Right ventricle myocardium inferior (tissue), 1 donor: ENCODE measurements around the gene DNAJB6. TPM values are rescaled to one million over a fixed set of nuclear protein-coding genes. Genes with fewer than 3 reads are reported as not detected.
"Not testable (repeated sequence)": the region's sequence is repeated elsewhere in the genome, so short reads cannot be mapped to it uniquely, and the experiment has no call there.

Experiments used
- ATAC-seq: fragments of 200-7000 bp; cut with Tn5 transposase; one replicate; pipeline ENCODE4 v1.9.1; 2020; ENCODE audit warnings: mild to moderate bottlenecking, moderate library complexity
- DNase-seq: peaks from one replicate; pipeline ENCODE4 v3.0.0; 2021; ENCODE audit errors: missing footprints
- intact Hi-C: fragments of 100-400 bp; cut with DNase I; formaldehyde crosslinking; loops from one replicate; pipeline ENCODE4 v1.11.0; 2022
- total RNA-seq: library from RNA; stranded (reverse); fragmentation: NEBNext Ultra II Directional; extraction: Animal tissue kit (Norgen Biotek cat#: 25700); gene quantifications from one replicate; pipeline ENCODE4 v1.2.1, GENCODE V29; 2021
- donor health status: DM: no; HTN: yes; CAD: no; lungs with severe emphysema.

Gene DNAJB6
- total RNA-seq, 1 donor from 2014 or later: 195 TPM

- DNase-seq: no peak
- intact Hi-C loops: no loop called here
- ATAC-seq: peak; percentile 40
Measured at GRCh38 chr7:157318015-157318706, 18.6 kb upstream of the DNAJB6 start.

- intact Hi-C loops: no loop called here
- no peak for DNase-seq
- peak; percentile 47 for ATAC-seq
Measured at GRCh38 chr7:157320608-157320980, 16.2 kb upstream of the DNAJB6 start.

GRCh38 chr7:157323401-157323800 lies 13.4 kb upstream of the DNAJB6 start:
- ATAC-seq (no peak), DNase-seq (no peak)
- intact Hi-C loops: no loop called here

GRCh38 chr7:157329447-157329846 lies 7.4 kb upstream of the DNAJB6 start:
- DNase-seq (no peak), ATAC-seq (no peak)
- intact Hi-C loops: no loop called here

- ATAC-seq, intact Hi-C loops, DNase-seq: not testable (repeated sequence)
Measured at GRCh38 chr7:157330567-157330966, 6.2 kb upstream of the DNAJB6 start.

- DNase-seq, intact Hi-C loops, ATAC-seq: not testable (repeated sequence)
Measured at GRCh38 chr7:157331049-157331448, 5.8 kb upstream of the DNAJB6 start.

GRCh38 chr7:157335236-157335635 lies 1.6 kb upstream of the DNAJB6 start:
- intact Hi-C loops: loop anchor here (5.0 kb wide), 1 partner anchor 58 kb away; no protein-coding TSS in a partner anchor
- ATAC-seq: no peak
- DNase-seq: no peak

- intact Hi-C loops: loop anchor here (2.0 to 5.0 kb wide), 2 partner anchors 51 to 59 kb away; no protein-coding TSS in a partner anchor
- ATAC-seq: no peak
- DNase-seq: no peak
Measured at GRCh38 chr7:157335991-157336382, 817 bp upstream of the DNAJB6 start.

GRCh38 chr7:157337316-157338149 lies 729 bp downstream of the DNAJB6 start:
- intact Hi-C loops: loop anchor here (2.0 to 5.0 kb wide), 2 partner anchors 49 to 60 kb away; no protein-coding TSS in a partner anchor
- DNase-seq (peak; percentile 81), ATAC-seq (peak; percentile 73)

GRCh38 chr7:157339777-157340677 lies 3.2 kb downstream of the DNAJB6 start:
- ATAC-seq (peak; percentile 30), DNase-seq (no peak)
- intact Hi-C loops: loop anchor here (5.0 kb wide), 1 partner anchor 63 kb away; no protein-coding TSS in a partner anchor

- ATAC-seq: peak; percentile 72
- intact Hi-C loops: no loop called here
Measured at GRCh38 chr7:157347217-157347904, 10.6 kb downstream of the DNAJB6 start.

GRCh38 chr7:157348548-157348947 lies 11.7 kb downstream of the DNAJB6 start:
- intact Hi-C loops: no loop called here
- ATAC-seq: no peak
- DNase-seq: no peak

More at GRCh38 chr7:157347217-157347904, 10.6 kb downstream of the DNAJB6 start:
- no peak for DNase-seq

GRCh38 chr7:157352516-157352915 lies 15.7 kb downstream of the DNAJB6 start:
- no peak for DNase-seq
- ATAC-seq: no peak
- intact Hi-C loops: no loop called here

- intact Hi-C loops: loop anchor here (5.0 kb wide), 1 partner anchor 41 kb away; no protein-coding TSS in a partner anchor
- DNase-seq (no peak), ATAC-seq (peak; percentile 86)
Measured at GRCh38 chr7:157355784-157356511, 19.1 kb downstream of the DNAJB6 start.

GRCh38 chr7:157357129-157358040 lies 20.6 kb downstream of the DNAJB6 start:
- DNase-seq (no peak), ATAC-seq (no peak)
- intact Hi-C loops: loop anchor here (5.0 kb wide), 1 partner anchor 40 kb away; no protein-coding TSS in a partner anchor

GRCh38 chr7:157358041-157358752 lies 21.4 kb downstream of the DNAJB6 start:
- intact Hi-C loops: loop anchor here (5.0 kb wide), 1 partner anchor 39 kb away; no protein-coding TSS in a partner anchor
- peak; percentile 55 for ATAC-seq

More at GRCh38 chr7:157358041-157358752, 21.4 kb downstream of the DNAJB6 start:
- DNase-seq: no peak
